HG02763 (cell line): Measurements from ENCODE around the gene NDUFS8.

ENCODE experiments used
- ATAC-seq: cut with Tn5 transposase; IDR thresholded peaks from one replicate; pipeline ENCODE4 v1.9.1; 2021; ENCODE audit warnings: mild to moderate bottlenecking, moderate library complexity; ENCODE audit not compliant: unreplicated experiment

NDUFS8 gene

GRCh38 chr11:68047437-68048290, 17.2 kb downstream of the NDUFS8 start:
- ATAC-seq, result no peak

GRCh38 chr11:68048681-68049508, 18.4 kb downstream of the NDUFS8 start:
- no peak for ATAC-seq

- no peak for ATAC-seq
Measured at GRCh38 chr11:68049509-68050370, 19.3 kb downstream of the NDUFS8 start.

- no peak for ATAC-seq
Measured at GRCh38 chr11:68050371-68050841, 19.9 kb downstream of the NDUFS8 start.

GRCh38 chr11:68051191-68052136, 21.0 kb downstream of the NDUFS8 start:
- ATAC-seq, result no peak

GRCh38 chr11:68052137-68052873, 21.8 kb downstream of the NDUFS8 start:
- ATAC-seq, result no peak

GRCh38 chr11:68053117-68053516, 22.6 kb downstream of the NDUFS8 start:
- ATAC-seq, result no peak

GRCh38 chr11:68053981-68054812, 23.7 kb downstream of the NDUFS8 start:
- ATAC-seq, result no peak

GRCh38 chr11:68056317-68057285, 26.1 kb downstream of the NDUFS8 start:
- ATAC-seq, result no peak

GRCh38 chr11:68057807-68058206, 27.3 kb downstream of the NDUFS8 start:
- no peak for ATAC-seq

- ATAC-seq, result no peak
Measured at GRCh38 chr11:68061508-68061907, 31.0 kb downstream of the NDUFS8 start.

- no peak for ATAC-seq
Measured at GRCh38 chr11:68064926-68065325, 34.4 kb downstream of the NDUFS8 start.

GRCh38 chr11:68065841-68066240, 35.4 kb downstream of the NDUFS8 start:
- no peak for ATAC-seq

GRCh38 chr11:68066742-68067141, 36.3 kb downstream of the NDUFS8 start:
- no peak for ATAC-seq

- no peak for ATAC-seq
Measured at GRCh38 chr11:68067991-68068390, 37.5 kb downstream of the NDUFS8 start.

- no peak for ATAC-seq
Measured at GRCh38 chr11:68071281-68072048, 41.0 kb downstream of the NDUFS8 start.
